HG03095 (cell line): Measurements from ENCODE around the gene USH1G.

ENCODE experiments used
- ATAC-seq: cut with Tn5 transposase; IDR thresholded peaks from one replicate; pipeline ENCODE4 v1.9.1; 2021; ENCODE audit warnings: moderate library complexity; ENCODE audit not compliant: unreplicated experiment

USH1G gene

DNA sequence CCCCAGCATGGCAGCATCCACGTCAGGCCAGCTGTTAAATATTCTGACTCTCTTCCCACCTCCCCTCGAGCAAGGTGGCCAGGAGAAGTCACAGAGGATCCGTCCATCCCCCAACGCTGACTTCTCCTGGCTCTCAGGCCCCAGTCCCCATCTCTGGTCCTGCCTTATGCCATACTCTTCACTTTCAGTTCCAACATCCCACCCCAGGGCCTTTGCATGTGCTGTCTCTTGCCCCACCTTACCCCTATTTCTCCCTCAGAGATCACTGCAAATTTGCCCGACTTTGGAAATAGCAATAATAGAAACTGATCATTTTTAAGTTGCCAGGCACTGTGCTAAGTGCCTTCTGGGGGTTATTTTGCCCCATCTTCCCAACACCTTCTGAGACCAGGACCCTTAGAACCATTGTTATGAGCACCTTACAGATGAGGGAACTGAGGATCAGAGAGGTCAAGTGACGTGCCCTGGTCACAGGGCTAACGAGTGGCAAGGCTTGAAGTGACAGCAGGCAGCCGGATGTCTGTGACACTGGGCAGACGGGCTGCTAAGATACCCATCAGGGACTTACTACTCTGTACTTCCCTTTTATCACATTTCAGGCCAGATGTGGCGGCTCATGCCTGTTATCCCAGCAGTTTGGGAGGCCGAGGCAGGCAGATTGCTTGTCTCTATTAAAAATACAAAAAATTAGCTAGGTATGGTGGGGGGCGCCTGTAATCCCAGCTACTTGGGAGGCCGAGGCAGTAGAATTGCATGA lies 31.8 kb upstream of the USH1G start:
- ATAC-seq: no peak

- no peak for ATAC-seq
These were observed 31.1 kb upstream of the USH1G start for GRCh38 chr17:74954115-74954514.

DNA sequence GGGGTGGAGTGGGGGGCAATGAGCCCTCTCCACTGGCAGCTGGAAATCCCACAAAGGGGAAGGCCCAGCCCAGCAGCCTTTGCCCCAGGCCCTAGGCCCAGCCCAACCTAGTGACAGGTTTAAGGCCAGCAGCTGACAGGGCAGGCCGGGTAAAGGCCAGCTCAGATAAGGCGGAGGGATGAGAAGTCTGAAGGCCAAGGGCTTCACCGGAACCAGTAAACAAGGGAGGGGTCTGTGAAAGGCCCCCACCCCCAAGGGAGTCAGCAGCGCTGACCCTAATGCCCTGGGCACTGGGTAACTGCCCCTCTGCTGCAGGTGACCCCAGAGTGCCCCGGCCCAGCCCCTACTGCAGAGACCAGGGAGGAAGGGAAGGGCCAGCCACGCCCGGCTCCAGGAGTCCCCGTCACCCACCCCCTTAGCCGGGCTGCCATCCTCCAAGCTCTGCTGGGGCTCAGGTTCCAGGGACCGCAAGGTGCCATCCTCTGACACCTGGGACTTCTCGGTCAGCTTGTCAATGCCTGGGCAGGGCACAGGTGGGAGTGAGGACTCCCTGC lies 30.2 kb upstream of the USH1G start:
- no peak for ATAC-seq

GRCh38 chr17:74952431-74953133 lies 29.5 kb upstream of the USH1G start:
- ATAC-seq: no peak

DNA sequence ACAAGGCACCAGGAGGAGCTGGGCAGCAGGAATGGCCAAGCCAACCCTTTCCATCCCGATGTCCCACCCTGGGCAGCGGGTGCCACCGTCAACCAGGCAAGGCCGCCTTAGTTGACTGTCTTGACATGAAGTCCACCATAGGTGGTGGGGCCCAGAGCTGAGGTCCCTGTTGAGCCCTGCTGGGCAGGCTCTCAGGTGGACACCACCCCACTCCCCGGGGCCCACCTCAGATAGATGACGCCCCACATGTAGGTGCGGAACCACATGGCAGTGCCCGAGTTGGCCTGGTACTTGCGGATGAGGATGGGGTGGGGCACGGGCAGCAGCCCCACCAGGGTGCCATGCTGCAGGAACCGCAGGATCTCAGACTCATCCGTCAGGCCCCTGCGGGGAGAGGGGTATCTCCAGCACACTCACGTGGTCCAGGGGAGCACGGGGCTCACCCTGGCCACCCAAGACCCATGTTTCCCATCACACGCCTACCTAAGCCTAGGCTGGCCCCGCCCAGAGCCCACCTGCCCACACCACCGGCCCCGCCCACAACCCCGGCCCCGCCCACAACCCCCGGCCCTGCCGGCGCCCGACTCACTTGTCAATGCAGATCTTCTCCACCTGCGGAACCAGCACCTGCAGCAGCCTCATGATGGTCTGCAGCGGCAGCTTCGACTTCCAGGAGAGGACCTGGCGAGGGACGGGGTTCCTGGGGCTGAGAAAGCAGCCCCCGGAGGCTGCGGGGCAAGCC lies 28.8 kb upstream of the USH1G start:
- ATAC-seq: no peak

DNA sequence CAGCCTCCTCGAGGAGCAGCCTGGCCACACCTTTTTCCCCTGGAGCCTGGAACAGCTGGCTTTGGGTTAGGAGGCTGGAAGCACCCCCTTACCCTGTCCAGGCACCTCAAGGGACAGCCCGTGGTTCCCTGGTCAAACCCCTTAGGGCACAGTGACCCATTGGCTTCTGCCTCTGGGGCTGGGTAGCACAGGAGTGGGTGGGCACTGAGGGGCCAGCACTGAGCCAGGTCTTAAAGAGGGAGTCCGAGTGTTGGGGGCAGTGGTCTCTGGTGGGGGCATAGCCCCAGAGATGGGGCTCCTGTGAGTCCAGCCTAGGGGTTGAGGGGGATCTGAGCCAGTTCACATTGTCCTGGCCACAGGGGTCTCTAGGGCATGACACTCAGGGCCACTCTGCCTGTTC lies 28.0 kb upstream of the USH1G start:
- no peak for ATAC-seq

DNA sequence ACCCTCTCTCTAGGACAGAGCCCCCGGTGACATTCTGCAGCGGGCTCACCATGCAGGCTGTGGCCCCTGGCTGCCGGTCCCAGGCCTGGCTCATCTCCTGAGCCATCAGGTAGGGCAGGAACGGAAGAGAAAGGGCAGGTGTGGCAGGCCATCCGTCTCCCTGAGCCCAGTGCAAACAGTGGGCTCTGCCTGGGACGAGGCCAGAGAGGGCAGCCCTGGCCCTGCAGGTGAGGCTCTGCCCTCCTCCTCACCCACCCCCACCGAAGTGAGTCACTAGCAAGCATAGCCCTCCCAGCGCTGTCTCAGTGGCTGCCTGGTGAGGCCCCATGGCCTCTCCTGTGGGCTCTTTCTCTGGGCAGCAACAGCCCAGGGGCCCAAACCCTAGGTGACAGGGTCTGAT lies 27.2 kb upstream of the USH1G start:
- ATAC-seq: no peak

- ATAC-seq: no peak
These were observed 26.5 kb upstream of the USH1G start for GRCh38 chr17:74949455-74950115.

DNA sequence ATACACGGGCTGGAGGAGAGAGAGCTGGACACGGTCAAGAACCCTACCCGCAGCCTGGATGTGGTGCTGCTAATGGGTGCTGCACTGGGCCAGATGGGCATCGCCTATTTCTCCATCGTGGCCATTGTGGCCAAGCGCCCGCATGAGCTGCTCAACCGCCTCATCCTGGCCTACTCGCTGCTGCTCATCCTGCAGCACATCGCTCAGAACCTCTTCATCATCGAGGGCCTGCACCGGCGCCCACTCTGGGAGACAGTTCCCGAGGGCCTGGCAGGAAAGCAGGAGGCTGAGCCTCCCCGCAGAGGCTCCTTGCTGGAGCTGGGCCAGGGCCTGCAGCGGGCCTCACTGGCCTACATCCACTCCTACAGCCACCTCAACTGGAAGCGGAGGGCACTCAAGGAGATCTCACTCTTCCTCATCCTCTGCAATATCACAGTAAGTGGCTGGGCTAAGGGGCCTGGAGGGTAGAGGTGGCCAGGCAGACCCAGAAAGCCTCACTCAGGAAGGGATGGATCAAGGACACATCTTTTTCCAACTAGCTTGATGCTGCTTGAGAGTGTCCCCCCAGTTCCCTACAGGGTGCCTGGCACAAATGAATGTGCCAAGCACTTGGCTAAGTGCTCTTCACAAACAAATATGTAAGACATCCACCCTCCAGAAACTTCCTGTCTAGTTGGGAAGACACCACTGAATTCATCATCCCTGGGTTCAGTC lies 24.1 kb upstream of the USH1G start:
- no peak for ATAC-seq

- ATAC-seq: no peak
These were observed 23.6 kb upstream of the USH1G start for GRCh38 chr17:74946641-74947040.

- ATAC-seq: peak; percentile 82
These were observed 22.5 kb upstream of the USH1G start for GRCh38 chr17:74945543-74945942.

- ATAC-seq: no peak
These were observed 20.9 kb upstream of the USH1G start for GRCh38 chr17:74943808-74944522.

DNA sequence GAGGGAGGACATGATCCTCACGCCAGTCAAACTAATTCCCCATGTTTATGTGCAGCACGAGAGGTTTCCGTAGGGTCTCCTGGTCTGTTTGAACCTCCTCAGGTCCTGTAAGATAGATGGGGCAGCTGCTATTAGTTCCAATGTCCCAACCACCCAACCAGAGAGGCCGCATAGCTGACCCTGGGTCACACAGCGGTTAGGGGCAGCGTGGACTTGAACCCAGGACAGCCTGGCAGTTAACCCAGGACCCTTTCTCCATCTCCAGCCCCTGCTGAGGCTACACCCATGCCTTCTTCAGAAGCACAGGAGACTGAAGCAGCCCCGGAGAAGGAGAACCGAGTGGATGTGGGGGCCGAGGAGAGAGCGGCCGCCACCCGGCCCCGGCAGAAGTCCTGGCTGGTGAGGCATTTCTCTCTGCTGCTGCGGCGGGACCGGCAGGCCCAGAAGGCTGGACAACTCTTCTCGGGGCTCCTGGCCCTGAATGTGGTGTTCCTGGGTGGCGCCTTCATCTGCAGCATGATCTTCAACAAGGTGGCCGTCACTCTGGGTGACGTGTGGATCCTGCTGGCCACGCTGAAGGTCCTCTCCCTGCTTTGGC lies 18.2 kb upstream of the USH1G start:
- ATAC-seq: no peak

GRCh38 chr17:74939534-74939933 lies 16.5 kb upstream of the USH1G start:
- no peak for ATAC-seq

DNA sequence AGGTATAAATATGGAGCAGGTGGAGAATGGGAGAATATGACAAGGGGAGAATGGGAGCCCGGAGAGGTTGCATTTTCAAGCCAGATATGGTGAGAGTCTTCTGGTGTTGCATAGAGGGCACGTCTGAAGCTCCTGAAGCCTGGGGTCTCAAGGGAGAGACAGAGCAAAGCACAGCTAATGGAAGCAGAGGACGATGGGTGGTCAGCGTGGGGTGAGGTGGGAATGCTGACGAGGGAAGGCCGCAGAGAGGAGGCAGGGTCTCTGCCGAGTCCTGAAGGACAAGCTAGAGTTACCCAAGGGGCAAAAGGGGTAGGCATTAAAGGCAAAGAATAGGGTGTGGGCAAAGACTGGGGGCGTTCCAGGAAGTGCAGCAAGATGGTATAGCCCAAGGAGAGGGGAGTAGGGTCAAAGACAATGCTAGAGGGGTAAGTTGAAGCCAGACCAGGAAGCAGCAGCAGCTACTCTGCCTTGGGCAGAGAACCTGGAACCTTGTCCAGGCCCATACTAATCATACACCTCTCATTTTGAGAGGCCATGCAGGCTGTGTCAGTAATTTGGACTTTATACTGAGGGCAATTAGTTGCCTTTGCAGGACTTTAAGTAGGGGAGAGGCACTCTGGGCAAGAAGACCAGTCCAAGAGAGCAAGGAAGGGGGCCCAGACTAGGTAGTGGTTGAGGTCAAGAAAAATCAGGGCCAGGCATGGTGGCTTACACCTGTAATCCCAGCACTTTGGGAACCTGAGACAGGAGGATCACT lies 15.3 kb upstream of the USH1G start:
- ATAC-seq: no peak

DNA sequence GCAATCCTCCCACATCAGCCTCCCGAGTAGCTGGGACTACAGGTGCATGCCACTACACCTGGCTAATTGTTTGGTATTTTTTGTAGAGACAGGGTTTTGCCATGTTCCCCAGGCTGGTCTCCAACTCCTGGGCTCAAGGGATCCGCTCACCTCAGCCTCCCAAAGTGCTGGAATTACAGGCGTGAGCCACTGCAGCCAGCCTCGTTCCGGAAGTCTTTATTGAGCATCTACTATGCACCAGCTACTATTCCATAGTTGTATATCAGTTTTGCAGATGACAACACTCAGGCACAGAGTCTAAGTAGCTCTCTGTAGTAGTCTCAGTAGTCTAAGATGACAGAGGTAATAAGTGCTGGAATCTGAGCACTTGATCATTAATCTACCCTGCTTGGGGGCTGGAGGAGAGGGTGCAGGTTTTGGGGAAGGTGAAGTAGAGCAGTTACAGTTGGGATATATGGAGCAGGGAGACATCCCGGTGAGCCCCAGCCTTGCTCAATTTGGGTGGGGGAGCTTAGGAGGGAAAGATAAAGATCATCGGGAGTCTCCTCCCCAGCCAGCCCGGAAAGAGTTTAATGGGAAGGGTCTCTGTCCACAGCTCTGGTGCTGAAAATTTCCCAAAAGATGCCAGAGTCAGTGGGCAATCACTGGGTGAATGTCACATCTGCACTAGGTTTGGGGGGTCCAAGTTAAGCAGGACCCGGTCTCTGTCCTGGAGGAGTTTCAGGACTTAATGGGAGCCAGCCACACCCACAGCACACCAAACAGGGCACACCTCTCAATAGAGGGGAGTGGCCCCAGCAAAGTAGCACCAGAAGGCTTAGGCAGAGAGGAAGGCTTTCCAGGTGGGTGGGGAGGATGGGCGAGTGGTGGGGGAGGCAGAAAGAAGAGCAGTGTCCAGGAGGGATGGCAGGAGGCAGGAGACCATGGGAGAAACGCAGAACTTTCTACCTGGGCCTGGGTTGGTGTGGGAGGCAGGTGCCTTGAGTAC lies 14.3 kb upstream of the USH1G start:
- no peak for ATAC-seq

DNA sequence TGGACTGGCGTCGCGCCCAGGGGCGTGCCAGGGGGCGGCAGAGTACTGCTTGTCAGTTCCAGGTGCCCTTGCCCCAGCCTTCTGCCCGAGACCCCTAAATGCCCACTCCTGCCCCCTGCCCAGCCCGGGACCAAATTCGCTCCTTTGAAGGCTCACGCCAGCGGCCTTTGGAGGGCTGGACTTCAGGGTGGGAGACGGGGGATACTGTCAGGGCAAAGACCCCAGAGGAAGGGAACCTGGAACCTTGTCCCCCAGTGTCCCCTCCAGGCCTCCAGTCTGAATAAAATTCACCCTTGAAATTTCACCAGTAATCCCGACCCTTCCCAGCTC lies 13.4 kb upstream of the USH1G start:
- no peak for ATAC-seq
